Measurements from ENCODE around the gene MDN1.
"Not testable (repeated sequence)": the region's sequence is repeated elsewhere in the genome, so short reads cannot be mapped to it uniquely, and the experiment has no call there.

The MDN1 gene

DNA sequence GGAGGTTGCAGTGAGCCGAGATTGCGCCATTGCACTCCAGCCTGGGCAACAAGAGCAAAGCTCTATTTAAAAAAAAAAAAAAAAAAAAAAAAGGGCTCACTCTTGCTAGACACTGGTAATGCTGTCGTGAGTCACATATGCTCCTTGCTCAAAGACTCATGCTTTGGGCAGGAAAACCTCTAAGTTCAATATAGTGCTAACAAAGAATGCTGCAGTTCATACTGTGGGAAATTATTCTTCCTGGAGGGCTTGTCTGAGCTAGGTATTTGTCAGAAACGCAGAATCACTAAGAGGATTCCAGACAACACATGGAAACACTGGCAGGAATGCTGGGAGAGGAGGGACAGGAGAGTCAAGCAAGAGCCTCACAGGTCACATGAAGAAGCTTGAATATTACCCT is 178.8 kb downstream of the MDN1 start:
- peaks cover 7 to 14% (median 12%) of the 10 kb centered on the region in 10 experiments; a peak in 15 of 20 replicates for H3K4me1 ChIP-seq
- H3K36me3 ChIP-seq: peaks cover 5 to 46% (median 35%) of the 10 kb centered on the region in 11 experiments; a peak in 21 of 22 replicates
- H3K4me3 ChIP-seq: no peak overlapping the region
- H3K9ac ChIP-seq: no peak overlapping the region
- H3K9me3 ChIP-seq (replicated peaks in 1 of 11): no peaks in the 10 kb centered on the region
- H3K27ac ChIP-seq: no peak overlapping the region
- TF ChIP-seq Cebpa-rat (IDR thresholded peaks at IDR 0.05): no peak
- H3K4me2 ChIP-seq: no peak overlapping the region
- H3K27me3 ChIP-seq: no peaks in the 10 kb centered on the region
- H4K20me1 ChIP-seq: no peaks in the 10 kb centered on the region

DNA sequence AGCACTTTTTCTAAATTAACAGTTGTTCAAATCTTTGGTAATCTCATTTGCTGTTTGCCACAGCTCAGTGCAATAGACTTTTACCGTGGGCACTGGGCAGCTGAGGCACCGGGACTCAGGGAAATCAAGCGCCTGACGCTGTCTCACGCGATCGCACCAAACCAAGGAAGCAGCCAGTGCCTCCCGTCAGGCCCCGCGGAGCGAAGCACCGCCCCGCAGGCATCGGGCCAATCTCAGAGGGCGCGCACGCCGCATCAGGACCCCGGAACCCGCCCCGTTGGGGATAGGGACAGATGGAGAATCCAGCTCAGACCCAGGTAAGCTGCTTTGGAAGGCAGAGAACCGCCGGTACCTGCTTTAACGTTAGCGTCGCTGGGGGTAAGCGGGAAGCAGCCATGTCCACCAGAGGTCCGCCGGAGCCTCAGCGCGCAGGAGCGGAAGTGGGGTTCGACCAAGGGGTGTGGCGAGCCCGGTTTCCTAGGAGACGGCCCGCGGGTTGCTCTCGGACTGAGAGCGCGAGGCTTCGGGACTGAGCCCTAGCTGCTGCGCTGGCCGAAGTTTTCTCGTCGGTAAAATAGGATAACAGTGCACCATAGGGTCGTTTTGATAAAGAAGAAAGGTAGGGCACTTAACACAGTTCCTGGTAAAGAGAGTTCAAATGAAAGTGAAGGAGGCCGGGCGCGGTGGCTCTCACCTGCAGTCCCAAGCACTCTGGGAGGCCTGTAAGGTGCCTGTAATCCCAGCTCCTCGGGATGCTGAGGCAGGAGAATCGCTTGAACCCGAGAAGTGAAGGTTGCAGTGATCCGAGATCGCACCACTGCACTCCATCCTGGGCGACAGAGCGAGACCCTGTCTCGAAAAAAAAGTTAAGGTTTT is 181.0 kb downstream of the MDN1 start, which contains the start of gene LYRM2:
TSS of gene LYRM2 (minus strand) at position 428 of the 876 bp plus-strand sequence. CDS start at position 397, 31 bp downstream.
- Histone ChIP-seq H3K4me3 (peak within 1 kb of the TSS; percentile 53 to 75 (median 66)), H3K27ac (peak within 1 kb of the TSS; percentile 83 to 92 (median 87)), H3K4me2 (peak within 1 kb of the TSS; percentile 77 to 88 (median 81)), H3K4me1 (peaks cover 7 to 14% (median 12%) of the 10 kb centered on the region in 10 experiments; a peak in 15 of 20 replicates), H3K9me3 (replicated peaks in 1 of 11) (no peaks in the 10 kb centered on the region), H3K27me3 (no peaks in the 10 kb centered on the region), H4K20me1 (no peaks in the 10 kb centered on the region), H3K36me3 (peaks cover 5 to 30% (median 14%) of the 10 kb centered on the region in 11 experiments; a peak in 20 of 22 replicates), H3K9ac (peak within 1 kb of the TSS; percentile 81 to 89 (median 86))
- TF ChIP-seq Cebpa-rat (IDR thresholded peaks at IDR 0.05): no peak

DNA sequence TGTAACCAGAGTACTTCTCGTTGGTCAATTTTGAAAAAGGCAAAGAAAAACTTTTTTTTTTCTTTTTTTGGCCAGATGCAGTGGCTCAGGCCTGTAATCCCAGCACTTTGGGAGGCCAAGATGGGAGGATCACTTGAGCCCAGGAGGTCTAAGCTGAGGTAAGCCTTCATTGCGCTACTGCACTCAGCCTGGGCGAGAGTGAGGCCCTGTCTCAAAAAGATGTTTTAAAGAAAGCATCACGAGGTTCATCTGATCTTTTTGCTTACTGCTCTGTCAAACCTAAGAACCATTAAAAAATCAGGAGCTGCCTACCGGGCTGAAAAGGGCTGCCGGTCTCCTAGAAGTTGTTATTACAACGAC is 181.7 kb downstream of the MDN1 start:
- Histone ChIP-seq H3K36me3 (peaks cover 0 to 23% (median 10%) of the 10 kb centered on the region in 11 experiments; a peak in 15 of 22 replicates), H4K20me1 (no peaks in the 10 kb centered on the region), H3K4me1 (peaks cover 7 to 14% (median 12%) of the 10 kb centered on the region in 10 experiments; a peak in 15 of 20 replicates), H3K4me2 (peak overlapping the region; percentile 76 to 88 (median 81)), H3K27ac (peak overlapping the region; percentile 83 to 92 (median 87)), H3K4me3 (peak overlapping the region; percentile 53 to 75 (median 66)), H3K9ac (peak overlapping the region; percentile 81 to 89 (median 86)), H3K9me3 (replicated peaks in 1 of 11) (no peaks in the 10 kb centered on the region), H3K27me3 (no peaks in the 10 kb centered on the region)
- no peak for TF ChIP-seq Cebpa-rat (IDR thresholded peaks at IDR 0.05)

DNA sequence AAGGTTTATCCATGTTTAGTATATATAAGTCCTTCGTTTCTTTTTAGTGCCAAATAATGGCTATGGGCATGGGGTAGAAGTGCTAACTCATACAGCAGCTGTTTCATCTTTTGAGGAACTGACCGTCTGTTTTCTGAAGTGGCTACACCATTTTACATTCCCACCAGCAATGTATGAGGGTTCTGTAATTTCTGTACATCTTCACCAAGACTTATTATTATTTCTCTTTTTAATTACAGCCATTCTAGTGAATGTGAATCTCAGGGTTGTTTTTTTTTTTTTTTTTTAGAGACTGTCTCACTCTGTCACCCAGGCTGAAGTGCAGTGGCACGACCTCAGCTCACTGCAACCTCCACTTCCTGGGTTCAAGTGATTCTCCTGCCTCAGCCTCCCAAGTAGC is 183.2 kb downstream of the MDN1 start:
- not testable (repeated sequence) for H3K9me3 ChIP-seq (replicated peaks in 1 of 11)

DNA sequence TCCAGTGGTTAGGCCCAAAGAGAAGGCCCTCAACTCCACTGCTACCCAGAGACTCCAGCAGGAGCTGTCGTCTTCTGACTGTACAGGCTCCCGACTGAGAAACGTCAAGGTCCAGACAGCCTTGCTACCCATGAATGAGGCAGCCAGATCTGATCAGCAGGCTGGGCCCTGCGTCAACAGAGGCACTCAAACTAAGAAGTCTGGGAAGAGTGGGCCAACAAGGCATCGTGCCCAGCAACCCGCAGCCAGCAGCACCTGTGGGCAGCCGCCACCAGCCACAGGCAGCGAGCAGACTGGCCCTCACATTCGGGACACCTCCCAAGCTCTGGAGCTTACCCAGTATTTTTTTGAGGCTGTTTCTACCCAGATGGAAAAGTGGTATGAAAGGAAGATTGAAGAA is 189.1 kb downstream of the MDN1 start:
- Histone ChIP-seq H3K36me3 (peaks cover 0 to 21% (median 0%) of the 10 kb centered on the region in 11 experiments; a peak in 4 of 22 replicates), H3K4me1 (no peaks in the 10 kb centered on the region), H3K4me2 (no peak overlapping the region), H3K27ac (no peak overlapping the region), H3K9ac (no peak overlapping the region), H3K9me3 (replicated peaks in 1 of 11) (no peaks in the 10 kb centered on the region), H3K27me3 (no peaks in the 10 kb centered on the region), H4K20me1 (no peaks in the 10 kb centered on the region), H3K4me3 (no peak overlapping the region)
- no peak for TF ChIP-seq Cebpa-rat (IDR thresholded peaks at IDR 0.05)

More for the DNA sequence above, 183.2 kb downstream of the MDN1 start:
- H3K4me3 ChIP-seq, H3K9ac ChIP-seq, H3K4me2 ChIP-seq, H3K27ac ChIP-seq, H3K27me3 ChIP-seq, H4K20me1 ChIP-seq: not testable (repeated sequence)
- Histone ChIP-seq H3K4me1 (peaks cover 7 to 14% (median 12%) of the 10 kb centered on the region in 10 experiments; a peak in 15 of 20 replicates), H3K36me3 (peaks cover 0 to 17% (median 9%) of the 10 kb centered on the region in 11 experiments; a peak in 11 of 22 replicates)

DNA sequence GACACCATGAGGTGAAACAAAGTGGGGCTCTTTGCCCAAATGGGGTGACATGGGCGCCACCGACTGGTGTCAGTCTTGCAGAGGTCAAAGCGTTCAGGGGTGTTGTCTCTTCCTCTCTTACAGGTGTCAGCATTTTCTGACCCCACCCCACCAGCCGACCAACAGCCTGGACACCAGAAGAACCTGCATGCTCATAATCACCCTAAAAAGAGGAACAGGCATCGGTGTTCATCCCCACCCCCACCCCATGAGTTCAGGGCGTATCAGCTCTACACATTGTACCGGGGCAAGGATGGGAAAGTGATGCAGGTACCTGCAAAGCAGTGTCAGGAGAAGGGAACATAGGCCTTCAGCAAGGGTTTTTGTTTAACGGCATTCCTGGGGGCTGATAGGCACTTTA is 195.8 kb downstream of the MDN1 start:
- Histone ChIP-seq H3K27ac (no peak overlapping the region), H3K27me3 (no peaks in the 10 kb centered on the region), H4K20me1 (no peaks in the 10 kb centered on the region), H3K4me3 (no peak overlapping the region), H3K4me1 (no peaks in the 10 kb centered on the region), H3K9ac (no peak overlapping the region), H3K9me3 (replicated peaks in 1 of 11) (no peaks in the 10 kb centered on the region), H3K4me2 (no peak overlapping the region), H3K36me3 (peaks cover 0 to 13% (median 0%) of the 10 kb centered on the region in 11 experiments; a peak in 2 of 22 replicates)
- no peak for TF ChIP-seq Cebpa-rat (IDR thresholded peaks at IDR 0.05)

DNA sequence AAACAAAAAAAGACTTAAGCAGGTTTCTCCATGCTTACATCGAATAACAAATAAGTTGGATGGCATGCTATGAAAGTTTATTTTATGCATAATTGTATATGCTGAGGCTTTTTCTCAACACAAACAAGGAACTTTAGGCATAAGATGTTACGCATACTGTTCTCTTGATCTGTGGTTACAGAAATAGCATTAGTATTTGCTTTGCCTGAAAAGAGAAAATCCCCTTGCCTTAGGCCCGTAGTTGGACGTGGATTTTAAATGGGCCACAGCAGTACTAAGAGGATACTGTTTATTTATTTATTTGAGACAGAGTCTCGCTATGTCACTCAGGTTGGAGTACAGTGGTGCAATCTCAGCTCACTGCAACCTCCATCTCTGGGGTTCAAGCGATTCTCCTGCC is 200.0 kb downstream of the MDN1 start:
- no peaks in the 10 kb centered on the region for H4K20me1 ChIP-seq

DNA sequence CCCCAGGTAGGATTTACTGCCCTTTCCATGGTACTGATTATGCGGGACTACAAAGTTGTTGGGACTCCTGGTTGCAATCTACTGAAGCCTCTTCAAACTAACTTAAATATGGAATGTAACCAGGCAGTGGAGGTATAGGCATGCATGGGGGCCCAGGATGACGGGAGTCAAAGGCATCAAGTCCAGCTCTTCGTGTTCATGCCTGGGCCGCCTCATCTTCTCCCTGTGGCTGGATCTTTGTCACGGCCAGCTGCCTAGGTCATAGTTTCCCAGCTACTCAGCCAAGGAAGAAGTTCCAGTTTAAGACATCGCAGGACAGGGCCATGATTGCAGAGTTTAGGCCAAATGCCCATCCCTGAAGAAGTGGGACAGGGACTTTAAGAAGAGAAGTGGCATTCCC is 201.6 kb downstream of the MDN1 start:
- H3K27me3 ChIP-seq: no peaks in the 10 kb centered on the region
- H3K9me3 ChIP-seq (replicated peaks in 1 of 11): no peaks in the 10 kb centered on the region
- no peak overlapping the region for H3K9ac ChIP-seq
- no peak overlapping the region for H3K4me2 ChIP-seq
- no peak overlapping the region for H3K4me3 ChIP-seq
- no peak for TF ChIP-seq Cebpa-rat (IDR thresholded peaks at IDR 0.05)
- no peaks in the 10 kb centered on the region for H4K20me1 ChIP-seq
- H3K27ac ChIP-seq: no peak overlapping the region
- H3K36me3 ChIP-seq: no peaks in the 10 kb centered on the region
- no peaks in the 10 kb centered on the region for H3K4me1 ChIP-seq

More for the DNA sequence above, 200.0 kb downstream of the MDN1 start:
- Histone ChIP-seq H3K9ac (no peak overlapping the region), H3K27me3 (no peaks in the 10 kb centered on the region), H3K4me2 (no peak overlapping the region), H3K4me3 (no peak overlapping the region), H3K36me3 (0 out of 22 replicates have a peak, but pooled peaks cover 0 to 5% (median 0%) of the 10 kb centered on the region in 11 experiments), H3K27ac (no peak overlapping the region), H3K4me1 (no peaks in the 10 kb centered on the region), H3K9me3 (replicated peaks in 1 of 11) (no peaks in the 10 kb centered on the region)
- TF ChIP-seq Cebpa-rat (IDR thresholded peaks at IDR 0.05): no peak

DNA sequence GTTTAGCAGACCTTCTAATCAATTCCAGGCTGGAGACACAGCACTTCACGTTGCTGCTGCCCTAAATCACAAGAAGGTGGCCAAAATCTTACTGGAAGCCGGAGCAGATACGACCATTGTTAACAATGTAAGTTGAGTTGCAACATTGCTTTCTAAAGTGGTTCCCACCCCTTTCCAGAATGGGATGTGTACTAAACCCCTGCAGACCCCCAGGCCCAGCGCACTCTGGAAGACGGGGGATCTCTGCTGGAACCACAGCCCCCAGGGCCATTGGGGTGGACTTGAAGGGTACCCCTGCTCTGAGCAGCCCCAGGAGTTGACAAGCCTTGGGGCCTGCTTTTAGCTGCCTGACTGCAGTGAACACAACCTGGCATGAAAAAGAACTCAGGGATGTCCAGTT is 203.1 kb downstream of the MDN1 start:
- no peak overlapping the region for H3K9ac ChIP-seq
- no peak for TF ChIP-seq Cebpa-rat (IDR thresholded peaks at IDR 0.05)
- H3K4me2 ChIP-seq: no peak overlapping the region
- no peaks in the 10 kb centered on the region for H3K36me3 ChIP-seq
- H3K9me3 ChIP-seq (replicated peaks in 1 of 11): no peaks in the 10 kb centered on the region
- H3K4me1 ChIP-seq: peaks cover 7 to 10% (median 8%) of the 10 kb centered on the region in 10 experiments
- no peak overlapping the region for H3K27ac ChIP-seq
- no peak overlapping the region for H3K4me3 ChIP-seq
- no peaks in the 10 kb centered on the region for H3K27me3 ChIP-seq
- no peaks in the 10 kb centered on the region for H4K20me1 ChIP-seq
